Chondrocyte (in vitro differentiated cells): ENCODE data around the gene GRIK2. TPM values are rescaled to one million over a fixed set of nuclear protein-coding genes. Genes with fewer than 3 reads are reported as not detected.

Experiments used
- DNase-seq: peaks from one replicate; pipeline ENCODE4 v3.0.0; 2021; ENCODE audit warnings: mixed read lengths, low spot score
- H3K27ac Mint-ChIP-seq: one replicate; pipeline ENCODE4 v1.8.0; 2021; ENCODE audit warnings: mild to moderate bottlenecking, moderate library complexity, mixed read lengths; ENCODE audit not compliant: unreplicated experiment
- H3K27me3 Mint-ChIP-seq: 2 replicates; pipeline ENCODE4 v1.8.0; 2021; ENCODE audit warnings: low read depth, mixed read lengths
- H3K36me3 Mint-ChIP-seq: 2 replicates; pipeline ENCODE4 v1.8.0; 2021; ENCODE audit warnings: low read depth, mixed read lengths
- H3K4me1 Mint-ChIP-seq: 2 replicates; pipeline ENCODE4 v1.8.0; 2021; ENCODE audit warnings: low read depth, mild to moderate bottlenecking, mixed read lengths
- H3K4me3 Mint-ChIP-seq: one replicate; pipeline ENCODE4 v1.8.0; 2021; ENCODE audit warnings: mild to moderate bottlenecking, moderate library complexity, mixed read lengths; ENCODE audit not compliant: unreplicated experiment
- H3K9me3 Mint-ChIP-seq: 2 replicates; pipeline ENCODE4 v1.8.0; 2021; ENCODE audit warnings: low read depth, mixed read lengths
- total RNA-seq: library from RNA; stranded (reverse); gene quantifications from 3 replicates; pipeline ENCODE4 v1.2.1, GENCODE V29; 2021
- TF ChIP-seq, protein P1 (sequence below): fragments of 200-600 bp; sonication (generic); IDR thresholded peaks from 2 replicates; pipeline ENCODE4 v1.5.0; 2021; ENCODE audit warnings: antibody characterized with exemption, mild to moderate bottlenecking, moderate library complexity

Gene GRIK2
- total RNA-seq, 1 donor from 2014 or later = 8.2 TPM

DNA sequence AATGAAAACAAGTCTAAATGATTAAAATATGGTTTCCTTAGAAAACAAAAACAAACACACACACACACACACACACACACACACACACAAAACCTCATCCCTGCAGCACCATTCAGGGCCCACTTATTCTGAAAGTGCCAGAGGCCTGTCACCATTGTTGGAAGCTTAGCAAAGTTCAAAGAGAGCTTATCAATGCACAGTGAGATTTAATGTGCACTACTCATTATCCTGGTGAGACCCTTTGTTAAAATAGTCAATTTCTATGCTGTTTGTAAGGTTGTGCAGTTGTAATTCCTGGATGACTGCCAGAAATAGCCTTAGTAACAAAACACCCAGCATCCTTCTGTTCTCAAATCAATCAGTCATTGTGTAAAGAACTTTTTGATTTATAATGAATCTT lies 482.9 kb downstream of the GRIK2 start:
- peaks cover 4% of the 10 kb centered on the region for H3K36me3 Mint-ChIP-seq
- no peak overlapping the region for H3K4me3 Mint-ChIP-seq
- no peaks in the 10 kb centered on the region for H3K27me3 Mint-ChIP-seq
- H3K27ac Mint-ChIP-seq = no peak overlapping the region
- no peaks in the 10 kb centered on the region for H3K4me1 Mint-ChIP-seq
- TF ChIP-seq, protein P1, sequence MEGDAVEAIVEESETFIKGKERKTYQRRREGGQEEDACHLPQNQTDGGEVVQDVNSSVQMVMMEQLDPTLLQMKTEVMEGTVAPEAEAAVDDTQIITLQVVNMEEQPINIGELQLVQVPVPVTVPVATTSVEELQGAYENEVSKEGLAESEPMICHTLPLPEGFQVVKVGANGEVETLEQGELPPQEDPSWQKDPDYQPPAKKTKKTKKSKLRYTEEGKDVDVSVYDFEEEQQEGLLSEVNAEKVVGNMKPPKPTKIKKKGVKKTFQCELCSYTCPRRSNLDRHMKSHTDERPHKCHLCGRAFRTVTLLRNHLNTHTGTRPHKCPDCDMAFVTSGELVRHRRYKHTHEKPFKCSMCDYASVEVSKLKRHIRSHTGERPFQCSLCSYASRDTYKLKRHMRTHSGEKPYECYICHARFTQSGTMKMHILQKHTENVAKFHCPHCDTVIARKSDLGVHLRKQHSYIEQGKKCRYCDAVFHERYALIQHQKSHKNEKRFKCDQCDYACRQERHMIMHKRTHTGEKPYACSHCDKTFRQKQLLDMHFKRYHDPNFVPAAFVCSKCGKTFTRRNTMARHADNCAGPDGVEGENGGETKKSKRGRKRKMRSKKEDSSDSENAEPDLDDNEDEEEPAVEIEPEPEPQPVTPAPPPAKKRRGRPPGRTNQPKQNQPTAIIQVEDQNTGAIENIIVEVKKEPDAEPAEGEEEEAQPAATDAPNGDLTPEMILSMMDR = no peak
- H3K9me3 Mint-ChIP-seq = peaks cover 9% of the 10 kb centered on the region
- DNase-seq = no peak

DNA sequence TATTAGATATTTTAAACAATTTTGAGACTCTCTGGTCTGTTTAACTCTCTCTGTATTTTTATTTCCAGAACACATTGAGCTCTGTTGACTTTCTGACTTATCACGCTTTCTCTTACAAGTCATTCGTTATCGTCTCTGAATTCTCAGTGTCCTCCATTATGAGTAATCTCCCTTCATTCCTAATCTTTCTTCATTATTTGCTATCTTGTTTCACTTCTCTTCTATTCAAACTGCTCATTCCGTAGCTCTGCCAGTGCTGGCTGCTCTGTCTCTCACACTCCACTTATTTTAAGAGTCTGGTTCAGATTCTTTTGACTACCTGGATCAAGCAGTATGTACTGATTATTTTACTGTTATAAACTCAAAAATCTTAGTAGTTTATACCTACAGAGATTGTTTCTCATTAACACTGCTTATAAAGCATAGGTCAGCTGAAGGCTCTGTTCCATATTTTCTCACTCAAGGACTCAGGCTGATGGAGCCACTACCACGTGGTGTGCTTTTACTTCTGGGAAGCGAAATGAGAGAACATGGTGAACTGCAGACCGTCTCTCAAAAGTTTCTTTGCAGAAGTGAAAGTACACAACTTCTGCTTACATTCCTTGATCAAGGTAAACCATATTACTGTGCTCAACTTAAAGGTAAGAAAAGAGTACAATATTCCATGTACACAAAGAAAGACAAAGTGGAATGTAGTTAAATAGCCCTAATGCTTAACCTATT lies 485.2 kb downstream of the GRIK2 start:
- no peak overlapping the region for H3K4me3 Mint-ChIP-seq
- H3K9me3 Mint-ChIP-seq = peaks cover 5% of the 10 kb centered on the region
- no peaks in the 10 kb centered on the region for H3K27me3 Mint-ChIP-seq
- peaks cover 5% of the 10 kb centered on the region for H3K4me1 Mint-ChIP-seq
- TF ChIP-seq, protein P1 = no peak
- H3K27ac Mint-ChIP-seq = no peak overlapping the region
- no peak for DNase-seq
- H3K36me3 Mint-ChIP-seq = peaks cover 4% of the 10 kb centered on the region

DNA sequence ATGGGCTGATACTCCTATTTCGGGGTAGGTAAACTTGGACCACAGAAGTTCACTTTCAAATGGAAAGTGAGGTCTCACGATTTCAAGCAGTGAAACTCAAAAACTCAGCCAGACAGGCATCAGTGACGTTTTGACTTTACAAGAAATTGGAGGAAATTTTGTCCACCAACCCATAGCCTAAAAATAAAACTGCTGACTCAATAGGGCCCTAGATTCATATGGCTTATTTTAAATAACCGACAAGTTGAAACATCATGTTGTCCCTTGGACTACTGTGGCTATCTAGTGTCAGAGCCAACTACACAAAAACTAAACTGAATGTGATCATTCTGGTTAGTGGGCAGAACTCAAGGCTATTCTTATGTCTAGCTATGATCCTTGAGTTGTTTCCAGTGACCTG lies 486.3 kb downstream of the GRIK2 start:
- Mint-ChIP-seq H3K27ac (no peak overlapping the region), H3K4me1 (peaks cover 11% of the 10 kb centered on the region), H3K36me3 (no peaks in the 10 kb centered on the region), H3K27me3 (no peaks in the 10 kb centered on the region), H3K9me3 (no peaks in the 10 kb centered on the region), H3K4me3 (no peak overlapping the region)
- no peak for DNase-seq
- TF ChIP-seq, protein P1 = no peak

DNA sequence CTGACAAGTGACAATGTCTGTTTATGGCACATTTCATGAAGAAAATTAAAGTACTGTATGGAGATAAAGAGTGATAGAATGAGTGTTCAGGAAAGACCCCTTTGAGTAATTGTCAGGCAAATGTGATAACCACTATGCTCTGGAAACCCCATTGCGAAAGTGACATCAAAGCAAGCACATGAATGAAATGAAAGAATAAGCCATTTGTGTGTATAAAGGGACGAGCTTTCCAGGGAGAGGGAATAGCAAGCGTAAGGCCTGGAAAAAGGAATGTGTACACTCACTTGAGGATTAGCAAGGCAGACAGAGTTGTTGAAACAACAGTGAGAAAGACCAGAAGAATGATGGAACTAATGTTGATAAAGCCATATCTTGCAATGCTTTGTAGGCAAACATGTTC lies 490.0 kb downstream of the GRIK2 start:
- TF ChIP-seq, protein P1 = no peak
- no peak for DNase-seq
- H3K4me1 Mint-ChIP-seq = peaks cover 11% of the 10 kb centered on the region
- H3K27ac Mint-ChIP-seq = no peak overlapping the region
- no peak overlapping the region for H3K4me3 Mint-ChIP-seq
- no peaks in the 10 kb centered on the region for H3K27me3 Mint-ChIP-seq
- no peaks in the 10 kb centered on the region for H3K9me3 Mint-ChIP-seq
- H3K36me3 Mint-ChIP-seq = no peaks in the 10 kb centered on the region

DNA sequence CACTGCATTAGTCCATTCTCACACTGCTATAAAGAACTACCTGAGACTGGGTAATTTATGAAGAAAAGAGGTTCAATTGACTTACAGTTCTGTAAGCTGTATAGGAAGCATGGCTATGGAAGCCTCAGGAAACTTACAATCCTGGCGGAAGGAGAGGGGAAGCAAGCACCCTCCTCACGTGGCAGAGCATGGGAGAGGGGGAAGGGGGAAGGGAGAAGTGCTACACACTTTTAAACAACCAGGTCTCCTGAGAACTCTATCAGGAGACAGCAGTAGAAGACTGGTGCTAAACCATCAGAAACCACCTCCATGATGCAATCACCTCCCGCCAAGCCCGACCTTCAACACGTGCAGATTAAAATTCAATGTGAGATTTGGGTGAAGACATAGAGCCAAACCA lies 494.0 kb downstream of the GRIK2 start:
- no peak for DNase-seq
- Mint-ChIP-seq H3K9me3 (no peaks in the 10 kb centered on the region), H3K27me3 (no peaks in the 10 kb centered on the region), H3K4me3 (no peak overlapping the region), H3K36me3 (no peaks in the 10 kb centered on the region), H3K27ac (no peak overlapping the region), H3K4me1 (peaks cover 11% of the 10 kb centered on the region)
- TF ChIP-seq, protein P1 = no peak
